MCF 10A (cell line): ENCODE data around the gene ALX1. TPM values are rescaled to one million over a fixed set of nuclear protein-coding genes. Genes with fewer than 3 reads are reported as not detected.

Source experiments
- BruUV-seq: library from RNA; stranded (reverse); fragments of 400-500 nt; replicated peaks from 2 replicates; lab custom pipeline; 2021; lab: Mats Ljungman, UMichigan
- CTCF ChIA-PET: fragments of 300-600 bp; sonication (Branson Sonifier 250); formaldehyde crosslinking; extraction: SDS; loops from one replicate; lab custom pipeline; 2021; ENCODE audit warnings: antibody characterized with exemption, inconsistent platforms; lab: Yijun Ruan, JAX
- POLR2A ChIA-PET: fragments of 300-600, 350-650 bp; sonication (Branson Sonifier 250); formaldehyde crosslinking; extraction: SDS; loops from one replicate; lab custom pipeline; 2020; ENCODE audit warnings: antibody characterized with exemption, inconsistent platforms; lab: Yijun Ruan, JAX
- DNase-seq: peaks from one replicate; pipeline ENCODE4 v3.0.0-alpha.2; 2018; ENCODE audit not compliant: unreplicated experiment
- H3K27ac Mint-ChIP-seq: one replicate; pipeline ENCODE4 v1.8.0; 2022; ENCODE audit warnings: mild to moderate bottlenecking, low read depth, mixed read lengths; ENCODE audit not compliant: unreplicated experiment
- H3K27me3 Mint-ChIP-seq: one replicate; pipeline ENCODE4 v1.8.0; 2022; ENCODE audit warnings: mixed read lengths; ENCODE audit not compliant: insufficient read depth, unreplicated experiment
- H3K36me3 Mint-ChIP-seq: one replicate; pipeline ENCODE4 v1.8.0; 2022; ENCODE audit warnings: mild to moderate bottlenecking, moderate library complexity, mixed read lengths; ENCODE audit not compliant: insufficient read depth, unreplicated experiment
- H3K4me1 Mint-ChIP-seq: one replicate; pipeline ENCODE4 v1.8.0; 2022; ENCODE audit warnings: mixed read lengths; ENCODE audit not compliant: insufficient read depth, unreplicated experiment
- H3K4me3 Mint-ChIP-seq: one replicate; pipeline ENCODE4 v1.8.0; 2022; ENCODE audit warnings: mild to moderate bottlenecking, moderate library complexity, mixed read lengths; ENCODE audit not compliant: unreplicated experiment
- H3K9me3 Mint-ChIP-seq: one replicate; pipeline ENCODE4 v1.8.0; 2022; ENCODE audit warnings: mixed read lengths; ENCODE audit not compliant: unreplicated experiment
- intact Hi-C: fragments of 100-400 bp; cut with micrococcal nuclease; formaldehyde crosslinking; loops from 2 replicates; pipeline ENCODE4 v1.14.1; 2022
- total RNA-seq: library from RNA; stranded (reverse); gene quantifications from 2 replicates; pipeline ENCODE4 v1.2.3, GENCODE V29; 2022
- TF ChIP-seq, protein P1 (sequence below): fragments of 200-600 bp; IDR thresholded peaks from one replicate; pipeline ENCODE4 v1.8.0; 2022; ENCODE audit warnings: antibody characterized with exemption, mild to moderate bottlenecking; ENCODE audit not compliant: unreplicated experiment

ALX1 gene
- total RNA-seq, 1 experiment from 2014 or later: not detected

- Mint-ChIP-seq H3K4me1 (no peaks in the 10 kb centered on the region), H3K36me3 (no peaks in the 10 kb centered on the region), H3K27me3 (no peaks in the 10 kb centered on the region), H3K4me3 (no peak overlapping the region), H3K27ac (no peak overlapping the region), H3K9me3 (no peaks in the 10 kb centered on the region)
- CTCF ChIA-PET: interaction anchor here (0.6 kb wide), 1 partner anchor 1402 kb away, joined by 4 read pairs; no protein-coding TSS in a partner anchor
- no TSS peak for BruUV-seq
- POLR2A ChIA-PET: interaction anchor here (0.6 kb wide), 1 partner anchor 374 kb away, joined by 3 read pairs; no protein-coding TSS in a partner anchor
- DNase-seq: no peak
- intact Hi-C loops: no loop called here
- TF ChIP-seq, protein P1, sequence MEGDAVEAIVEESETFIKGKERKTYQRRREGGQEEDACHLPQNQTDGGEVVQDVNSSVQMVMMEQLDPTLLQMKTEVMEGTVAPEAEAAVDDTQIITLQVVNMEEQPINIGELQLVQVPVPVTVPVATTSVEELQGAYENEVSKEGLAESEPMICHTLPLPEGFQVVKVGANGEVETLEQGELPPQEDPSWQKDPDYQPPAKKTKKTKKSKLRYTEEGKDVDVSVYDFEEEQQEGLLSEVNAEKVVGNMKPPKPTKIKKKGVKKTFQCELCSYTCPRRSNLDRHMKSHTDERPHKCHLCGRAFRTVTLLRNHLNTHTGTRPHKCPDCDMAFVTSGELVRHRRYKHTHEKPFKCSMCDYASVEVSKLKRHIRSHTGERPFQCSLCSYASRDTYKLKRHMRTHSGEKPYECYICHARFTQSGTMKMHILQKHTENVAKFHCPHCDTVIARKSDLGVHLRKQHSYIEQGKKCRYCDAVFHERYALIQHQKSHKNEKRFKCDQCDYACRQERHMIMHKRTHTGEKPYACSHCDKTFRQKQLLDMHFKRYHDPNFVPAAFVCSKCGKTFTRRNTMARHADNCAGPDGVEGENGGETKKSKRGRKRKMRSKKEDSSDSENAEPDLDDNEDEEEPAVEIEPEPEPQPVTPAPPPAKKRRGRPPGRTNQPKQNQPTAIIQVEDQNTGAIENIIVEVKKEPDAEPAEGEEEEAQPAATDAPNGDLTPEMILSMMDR: no peak
Measured at GRCh38 chr12:85280984-85281630, 1.1 kb downstream of the ALX1 start.

- Mint-ChIP-seq H3K4me1 (no peaks in the 10 kb centered on the region), H3K36me3 (no peaks in the 10 kb centered on the region), H3K27me3 (no peaks in the 10 kb centered on the region), H3K27ac (no peak overlapping the region), H3K9me3 (no peaks in the 10 kb centered on the region), H3K4me3 (no peak overlapping the region)
- TF ChIP-seq, protein P1: no peak
- intact Hi-C loops: no loop called here
- ChIA-PET POLR2A (no interaction called here), CTCF (interaction anchor here (0.6 to 0.7 kb wide), 2 partner anchors 143 to 1403 kb away, joined by 3 to 4 read pairs; no protein-coding TSS in a partner anchor)
- no TSS peak for BruUV-seq
- no peak for DNase-seq
Measured at GRCh38 chr12:85281636-85282312, 1.8 kb downstream of the ALX1 start.

DNA sequence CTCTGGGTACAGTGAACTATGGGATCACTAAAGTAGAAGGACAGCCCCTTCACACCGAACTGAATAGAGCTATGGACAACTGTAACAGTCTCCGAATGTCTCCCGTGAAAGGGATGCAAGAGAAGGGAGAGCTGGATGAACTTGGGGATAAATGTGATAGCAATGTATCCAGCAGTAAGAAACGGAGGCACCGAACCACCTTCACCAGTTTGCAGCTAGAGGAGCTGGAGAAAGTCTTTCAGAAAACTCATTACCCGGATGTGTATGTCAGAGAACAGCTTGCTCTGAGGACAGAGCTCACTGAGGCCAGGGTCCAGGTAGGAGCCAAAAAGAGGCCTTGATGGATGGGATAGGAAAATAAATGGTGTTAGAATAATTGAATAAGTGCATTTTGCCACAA, 3.5 kb downstream of the ALX1 start:
- Mint-ChIP-seq H3K4me1 (no peaks in the 10 kb centered on the region), H3K36me3 (no peaks in the 10 kb centered on the region), H3K4me3 (no peak overlapping the region), H3K9me3 (no peaks in the 10 kb centered on the region), H3K27ac (no peak overlapping the region), H3K27me3 (no peaks in the 10 kb centered on the region)
- BruUV-seq: no TSS peak
- intact Hi-C loops: no loop called here
- CTCF ChIA-PET: no interaction called here
- POLR2A ChIA-PET: no interaction called here
- TF ChIP-seq, protein P1: no peak
- DNase-seq: no peak

GRCh38 chr12:85296362-85296761, 16.3 kb downstream of the ALX1 start:
- no peaks in the 10 kb centered on the region for H3K9me3 Mint-ChIP-seq
- no peaks in the 10 kb centered on the region for H3K27me3 Mint-ChIP-seq
- DNase-seq: no peak
- H3K4me3 Mint-ChIP-seq: no peak overlapping the region
- TF ChIP-seq, protein P1: no peak
- BruUV-seq: no TSS peak
- ChIA-PET CTCF (no interaction called here), POLR2A (no interaction called here)
- no peak overlapping the region for H3K27ac Mint-ChIP-seq
- H3K36me3 Mint-ChIP-seq: no peaks in the 10 kb centered on the region
- intact Hi-C loops: no loop called here
- H3K4me1 Mint-ChIP-seq: no peaks in the 10 kb centered on the region
